ENCODE results near the gene ETV6.

The ETV6 gene

DNA sequence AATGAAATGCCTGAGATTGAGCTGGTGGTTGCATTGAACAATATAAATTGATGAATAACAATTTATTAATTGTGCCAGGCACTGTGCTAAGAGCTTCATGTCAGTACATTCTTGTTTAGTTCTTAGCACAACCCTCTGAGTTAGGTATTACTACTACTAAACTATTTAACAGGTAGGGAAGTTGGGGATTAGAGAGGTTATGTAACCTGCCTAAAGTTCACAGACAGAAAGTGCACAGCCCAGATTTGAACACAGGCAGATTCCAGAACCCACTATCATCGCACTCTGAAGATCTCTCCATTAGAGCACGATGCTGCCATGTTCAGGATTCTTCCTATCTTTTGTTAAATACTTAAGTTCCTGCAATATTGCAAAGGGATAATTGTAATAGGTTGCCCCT is 49.3 kb downstream of the ETV6 start:
- Histone ChIP-seq H3K36me3 (ENCODE audit: control insufficient read depth, low read depth, low read length) (no peaks in the 10 kb centered on the region), H3K27ac (ENCODE audit: low read length) (no peak overlapping the region), H3K4me1 (ENCODE audit: control insufficient read depth, low read depth, low read length) (peaks cover 12% of the 10 kb centered on the region), H3K27me3 (ENCODE audit: control insufficient read depth, insufficient read depth, low read length) (no peaks in the 10 kb centered on the region), H3K4me3 (ENCODE audit: low read length) (no peak overlapping the region), H3K9ac (ENCODE audit: low read length) (no peak overlapping the region), H3K9me3 (ENCODE audit: control insufficient read depth, low read depth, low read length) (no peaks in the 10 kb centered on the region)

DNA sequence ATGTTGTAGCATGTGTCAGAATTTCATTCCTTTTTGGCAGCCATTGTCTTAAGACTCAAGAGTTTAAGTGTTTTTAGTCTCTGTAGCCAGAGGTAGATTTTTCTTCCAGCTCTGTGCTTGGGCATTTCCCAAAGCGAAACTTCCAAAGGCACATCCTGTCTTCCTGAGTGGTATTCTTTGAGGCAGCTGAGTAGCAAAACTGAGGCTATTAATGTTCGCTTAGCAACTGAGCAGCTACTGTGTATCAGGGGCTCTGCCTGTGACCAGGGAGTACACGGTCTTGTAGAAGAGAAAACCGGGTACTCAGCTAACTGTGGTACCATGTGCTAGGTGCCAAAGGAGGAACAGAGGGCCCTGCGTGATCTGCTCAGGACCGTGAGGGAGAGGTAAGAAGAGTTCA is 52.0 kb downstream of the ETV6 start:
- Histone ChIP-seq H3K36me3 (ENCODE audit: control insufficient read depth, low read depth, low read length) (no peaks in the 10 kb centered on the region), H3K4me3 (ENCODE audit: low read length) (no peak overlapping the region), H3K27me3 (ENCODE audit: control insufficient read depth, insufficient read depth, low read length) (no peaks in the 10 kb centered on the region), H3K9me3 (ENCODE audit: control insufficient read depth, low read depth, low read length) (no peaks in the 10 kb centered on the region), H3K27ac (ENCODE audit: low read length) (no peak overlapping the region), H3K9ac (ENCODE audit: low read length) (no peak overlapping the region), H3K4me1 (ENCODE audit: control insufficient read depth, low read depth, low read length) (peaks cover 13% of the 10 kb centered on the region)

DNA sequence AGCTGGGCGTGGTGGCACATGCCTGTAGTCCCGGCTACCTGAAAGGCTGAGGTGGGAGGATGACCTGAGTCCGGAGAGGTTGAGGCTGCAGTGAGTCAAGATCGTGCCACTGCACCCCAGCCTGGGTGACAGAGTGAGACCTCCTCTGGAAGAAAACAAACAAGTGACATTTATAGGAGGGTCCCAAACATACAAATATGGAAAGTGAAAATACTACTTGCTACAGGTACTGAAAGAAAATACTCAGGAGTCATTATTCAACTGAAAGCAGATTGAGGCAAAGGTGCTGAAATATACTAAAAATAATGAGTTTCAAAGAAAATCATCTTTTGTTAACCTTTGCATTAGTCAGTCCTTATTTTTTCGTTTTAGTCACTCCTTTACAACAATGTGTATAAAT is 53.5 kb downstream of the ETV6 start:
- H3K9me3 ChIP-seq (ENCODE audit: control insufficient read depth, low read depth, low read length): no peaks in the 10 kb centered on the region
- no peaks in the 10 kb centered on the region for H3K27me3 ChIP-seq (ENCODE audit: control insufficient read depth, insufficient read depth, low read length)
- H3K4me3 ChIP-seq (ENCODE audit: low read length): no peak overlapping the region
- H3K36me3 ChIP-seq (ENCODE audit: control insufficient read depth, low read depth, low read length): no peaks in the 10 kb centered on the region
- H3K27ac ChIP-seq (ENCODE audit: low read length): no peak overlapping the region
- peaks cover 20% of the 10 kb centered on the region for H3K4me1 ChIP-seq (ENCODE audit: control insufficient read depth, low read depth, low read length)
- H3K9ac ChIP-seq (ENCODE audit: low read length): no peak overlapping the region

DNA sequence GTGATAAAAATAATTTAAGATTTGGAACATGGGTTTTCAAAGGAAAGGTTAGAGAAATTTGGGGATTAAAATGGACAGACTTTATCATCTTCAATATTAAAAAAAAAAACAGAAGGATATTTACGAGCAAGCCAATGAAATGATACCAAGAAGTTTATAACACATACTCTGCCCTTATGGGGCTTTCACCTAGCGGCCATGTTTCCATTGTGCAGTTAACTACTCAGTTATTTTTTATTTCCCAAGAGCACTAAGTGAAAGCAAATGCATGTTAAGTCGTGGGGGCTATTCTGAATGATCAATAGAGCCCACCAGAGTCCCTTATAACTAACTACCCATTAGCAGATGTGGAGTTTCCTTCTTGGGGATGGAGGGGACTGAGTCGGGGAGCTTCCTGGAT is 53.9 kb downstream of the ETV6 start:
- Histone ChIP-seq H3K9ac (ENCODE audit: low read length) (no peak overlapping the region), H3K27ac (ENCODE audit: low read length) (no peak overlapping the region), H3K36me3 (ENCODE audit: control insufficient read depth, low read depth, low read length) (no peaks in the 10 kb centered on the region), H3K4me3 (ENCODE audit: low read length) (no peak overlapping the region), H3K4me1 (ENCODE audit: control insufficient read depth, low read depth, low read length) (peaks cover 20% of the 10 kb centered on the region), H3K9me3 (ENCODE audit: control insufficient read depth, low read depth, low read length) (no peaks in the 10 kb centered on the region), H3K27me3 (ENCODE audit: control insufficient read depth, insufficient read depth, low read length) (no peaks in the 10 kb centered on the region)

DNA sequence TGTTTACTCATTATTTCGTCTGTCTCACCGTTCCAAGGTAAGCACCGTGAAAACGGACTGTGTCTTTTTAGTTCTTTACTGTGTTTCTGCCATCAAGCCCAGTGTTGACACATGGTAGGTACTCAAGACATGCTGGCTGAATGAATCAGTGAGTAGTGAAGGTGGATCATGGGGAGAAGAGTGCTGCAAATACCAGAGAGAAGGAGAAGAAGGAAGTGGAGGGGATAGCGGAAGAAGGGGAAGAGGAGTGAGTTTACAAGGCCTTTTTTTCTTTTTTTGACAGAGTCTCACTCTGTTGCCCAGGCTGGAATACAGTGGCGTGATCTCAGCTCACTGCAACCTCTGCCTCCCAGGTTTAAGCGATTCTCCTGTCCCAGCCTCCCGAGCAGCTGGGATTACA is 54.6 kb downstream of the ETV6 start:
- H3K4me1 ChIP-seq (ENCODE audit: control insufficient read depth, low read depth, low read length): peaks cover 20% of the 10 kb centered on the region
- no peaks in the 10 kb centered on the region for H3K9me3 ChIP-seq (ENCODE audit: control insufficient read depth, low read depth, low read length)
- H3K27me3 ChIP-seq (ENCODE audit: control insufficient read depth, insufficient read depth, low read length): no peaks in the 10 kb centered on the region
- no peaks in the 10 kb centered on the region for H3K36me3 ChIP-seq (ENCODE audit: control insufficient read depth, low read depth, low read length)
- no peak overlapping the region for H3K9ac ChIP-seq (ENCODE audit: low read length)
- H3K27ac ChIP-seq (ENCODE audit: low read length): no peak overlapping the region
- no peak overlapping the region for H3K4me3 ChIP-seq (ENCODE audit: low read length)

DNA sequence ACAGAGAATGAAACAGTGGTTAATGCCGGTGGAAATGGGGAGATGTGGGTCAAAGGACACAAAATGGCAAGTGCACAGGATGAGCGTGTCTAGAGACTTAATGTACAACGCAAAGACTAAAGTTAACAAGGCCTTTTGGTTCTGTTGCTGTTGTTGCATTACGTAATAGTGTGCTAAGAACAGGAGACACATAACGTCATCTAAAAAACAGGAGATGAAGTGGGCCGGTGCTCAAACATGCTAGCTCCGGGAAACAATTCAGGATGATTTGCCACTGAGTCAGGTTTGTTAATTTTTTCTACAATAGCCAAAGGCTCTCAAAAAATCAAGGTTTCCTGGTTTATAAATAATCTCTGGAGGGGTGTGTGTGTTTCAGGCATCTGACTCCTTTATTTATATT is 55.5 kb downstream of the ETV6 start:
- peaks cover 20% of the 10 kb centered on the region for H3K4me1 ChIP-seq (ENCODE audit: control insufficient read depth, low read depth, low read length)
- no peaks in the 10 kb centered on the region for H3K36me3 ChIP-seq (ENCODE audit: control insufficient read depth, low read depth, low read length)
- H3K9ac ChIP-seq (ENCODE audit: low read length): no peak overlapping the region
- H3K4me3 ChIP-seq (ENCODE audit: low read length): no peak overlapping the region
- H3K27me3 ChIP-seq (ENCODE audit: control insufficient read depth, insufficient read depth, low read length): no peaks in the 10 kb centered on the region
- H3K9me3 ChIP-seq (ENCODE audit: control insufficient read depth, low read depth, low read length): no peaks in the 10 kb centered on the region
- H3K27ac ChIP-seq (ENCODE audit: low read length): no peak overlapping the region

DNA sequence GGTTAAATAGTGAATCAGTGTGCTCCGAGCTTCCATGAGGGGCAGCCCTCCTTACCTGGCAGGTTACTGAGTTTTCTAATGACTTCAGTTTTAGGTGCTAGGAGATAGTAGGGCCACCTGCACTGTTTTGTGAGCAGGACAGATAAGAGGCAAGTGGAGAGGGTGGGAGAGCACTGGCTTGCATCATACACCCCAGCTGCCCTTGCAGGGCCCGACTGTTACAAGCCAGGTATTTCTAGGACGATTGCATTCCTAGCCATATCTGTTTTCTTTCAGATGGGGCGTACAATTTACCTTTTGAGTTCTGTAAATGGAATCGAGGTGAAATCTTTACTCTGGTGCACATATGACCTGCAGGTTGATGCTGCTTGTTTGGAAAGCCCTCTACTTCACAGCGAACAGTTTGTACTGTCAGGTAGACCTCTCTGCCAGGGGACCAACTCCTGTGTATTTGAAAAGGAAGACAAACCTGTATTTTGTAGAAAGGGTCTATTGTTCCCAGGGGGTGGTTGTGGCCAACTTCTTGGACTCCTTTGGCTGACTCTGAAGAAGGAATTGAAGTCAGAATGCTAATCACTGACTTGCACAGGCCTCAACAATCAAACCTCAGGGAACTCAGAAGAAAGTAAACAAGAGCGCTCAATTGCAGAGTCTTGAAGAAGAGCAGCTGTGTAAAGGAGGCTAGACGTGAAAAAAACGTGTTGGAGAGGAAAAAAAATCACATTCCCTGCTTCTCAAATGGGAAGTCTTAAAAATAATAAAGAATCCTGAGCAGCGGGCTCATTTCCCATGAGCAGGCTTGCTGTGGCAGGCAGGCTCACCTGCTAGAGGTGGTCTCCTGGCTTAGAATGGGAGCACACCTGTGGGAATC is 57.3 kb downstream of the ETV6 start:
- H3K27me3 ChIP-seq (ENCODE audit: control insufficient read depth, insufficient read depth, low read length): no peaks in the 10 kb centered on the region
- H3K9ac ChIP-seq (ENCODE audit: low read length): no peak overlapping the region
- H3K4me3 ChIP-seq (ENCODE audit: low read length): no peak overlapping the region
- no peaks in the 10 kb centered on the region for H3K9me3 ChIP-seq (ENCODE audit: control insufficient read depth, low read depth, low read length)
- H3K4me1 ChIP-seq (ENCODE audit: control insufficient read depth, low read depth, low read length): peaks cover 10% of the 10 kb centered on the region
- H3K36me3 ChIP-seq (ENCODE audit: control insufficient read depth, low read depth, low read length): no peaks in the 10 kb centered on the region
- peak overlapping the region; percentile 16 for H3K27ac ChIP-seq (ENCODE audit: low read length)

DNA sequence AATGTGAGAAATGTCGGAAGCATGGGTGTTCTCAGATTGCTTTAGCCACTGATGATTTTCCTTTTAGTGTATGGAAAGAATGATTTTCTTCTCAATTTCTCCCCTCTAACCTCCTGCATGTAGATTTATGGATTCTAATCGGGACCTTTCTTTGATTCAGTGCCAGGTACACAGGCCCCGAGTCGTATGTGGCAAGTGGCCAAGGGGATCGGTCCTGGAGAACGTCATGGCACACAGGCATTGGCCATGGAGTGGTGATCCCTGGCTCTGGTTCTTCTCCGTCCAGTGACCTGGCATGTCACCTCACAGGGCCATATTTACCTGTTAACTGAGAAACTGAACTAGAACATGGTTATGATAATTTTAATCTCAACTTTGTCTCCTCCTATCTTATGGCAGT is 58.1 kb downstream of the ETV6 start:
- Histone ChIP-seq H3K36me3 (ENCODE audit: control insufficient read depth, low read depth, low read length) (no peaks in the 10 kb centered on the region), H3K27ac (ENCODE audit: low read length) (no peak overlapping the region), H3K9me3 (ENCODE audit: control insufficient read depth, low read depth, low read length) (no peaks in the 10 kb centered on the region), H3K9ac (ENCODE audit: low read length) (no peak overlapping the region), H3K4me3 (ENCODE audit: low read length) (no peak overlapping the region), H3K27me3 (ENCODE audit: control insufficient read depth, insufficient read depth, low read length) (no peaks in the 10 kb centered on the region), H3K4me1 (ENCODE audit: control insufficient read depth, low read depth, low read length) (peaks cover 8% of the 10 kb centered on the region)

DNA sequence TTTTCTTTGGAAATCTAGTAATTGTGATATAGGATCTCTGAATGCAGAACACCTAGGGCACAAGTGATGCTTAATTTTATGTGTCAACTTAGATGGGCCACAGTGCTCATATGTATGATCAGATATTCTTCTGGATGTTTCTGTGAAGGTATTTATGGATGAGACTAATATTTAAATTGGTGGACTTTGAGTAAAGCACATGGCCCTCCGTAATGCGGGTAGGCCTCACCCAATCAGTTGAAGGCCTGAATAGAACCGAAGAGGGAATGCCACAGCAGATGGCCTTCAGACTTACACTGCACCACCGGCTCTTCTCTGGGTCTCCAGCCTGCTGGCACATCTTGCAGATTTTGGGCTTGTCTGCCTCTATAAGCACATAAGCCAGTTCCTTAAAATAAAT is 60.0 kb downstream of the ETV6 start:
- no peak overlapping the region for H3K27ac ChIP-seq (ENCODE audit: low read length)
- H3K4me3 ChIP-seq (ENCODE audit: low read length): no peak overlapping the region
- peaks cover 8% of the 10 kb centered on the region for H3K4me1 ChIP-seq (ENCODE audit: control insufficient read depth, low read depth, low read length)
- no peaks in the 10 kb centered on the region for H3K36me3 ChIP-seq (ENCODE audit: control insufficient read depth, low read depth, low read length)
- H3K9ac ChIP-seq (ENCODE audit: low read length): no peak overlapping the region
- no peaks in the 10 kb centered on the region for H3K9me3 ChIP-seq (ENCODE audit: control insufficient read depth, low read depth, low read length)
- no peaks in the 10 kb centered on the region for H3K27me3 ChIP-seq (ENCODE audit: control insufficient read depth, insufficient read depth, low read length)

DNA sequence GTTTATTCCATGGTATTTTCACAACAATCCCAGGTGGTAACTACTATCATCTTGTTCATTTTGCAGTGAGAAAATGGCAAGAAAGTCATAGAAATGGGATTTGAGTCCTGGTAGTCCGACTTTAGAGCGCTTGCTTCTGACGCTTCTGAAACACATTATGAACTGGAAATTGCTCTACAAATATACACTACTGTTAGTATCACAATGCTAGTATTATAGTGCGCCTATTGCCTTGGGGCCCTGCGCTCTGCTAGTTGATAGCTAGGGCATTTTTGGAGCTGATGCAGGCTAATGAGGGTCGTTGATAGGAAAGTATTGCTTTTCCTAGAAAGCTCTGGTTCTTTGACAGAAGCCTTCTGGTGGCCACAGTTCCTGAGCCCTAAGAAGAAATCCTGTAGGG is 61.0 kb downstream of the ETV6 start:
- Histone ChIP-seq H3K27ac (ENCODE audit: low read length) (no peak overlapping the region), H3K36me3 (ENCODE audit: control insufficient read depth, low read depth, low read length) (no peaks in the 10 kb centered on the region), H3K27me3 (ENCODE audit: control insufficient read depth, insufficient read depth, low read length) (no peaks in the 10 kb centered on the region), H3K9ac (ENCODE audit: low read length) (no peak overlapping the region), H3K9me3 (ENCODE audit: control insufficient read depth, low read depth, low read length) (no peaks in the 10 kb centered on the region), H3K4me1 (ENCODE audit: control insufficient read depth, low read depth, low read length) (peaks cover 8% of the 10 kb centered on the region), H3K4me3 (ENCODE audit: low read length) (no peak overlapping the region)

DNA sequence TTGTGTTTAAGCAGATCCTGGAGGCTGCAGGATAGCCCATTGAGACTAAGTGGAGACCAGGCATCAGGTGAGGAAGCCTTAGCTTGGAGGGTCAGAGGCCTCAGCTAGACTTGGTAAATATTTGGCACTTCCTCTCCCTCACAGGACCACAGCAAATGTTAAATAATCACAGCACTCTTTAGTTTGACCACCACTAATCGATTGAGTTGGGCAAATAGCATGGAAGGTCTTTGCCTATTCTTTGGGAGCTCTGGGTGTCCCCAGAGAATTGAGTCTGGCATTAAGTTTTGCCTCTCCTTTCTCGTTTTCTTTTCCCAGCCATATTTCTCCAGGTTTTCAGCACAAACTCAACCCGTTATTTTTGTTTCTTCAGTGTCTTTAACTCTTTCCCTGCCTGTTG is 61.4 kb downstream of the ETV6 start:
- no peak overlapping the region for H3K9ac ChIP-seq (ENCODE audit: low read length)
- H3K4me1 ChIP-seq (ENCODE audit: control insufficient read depth, low read depth, low read length): peaks cover 8% of the 10 kb centered on the region
- H3K36me3 ChIP-seq (ENCODE audit: control insufficient read depth, low read depth, low read length): no peaks in the 10 kb centered on the region

DNA sequence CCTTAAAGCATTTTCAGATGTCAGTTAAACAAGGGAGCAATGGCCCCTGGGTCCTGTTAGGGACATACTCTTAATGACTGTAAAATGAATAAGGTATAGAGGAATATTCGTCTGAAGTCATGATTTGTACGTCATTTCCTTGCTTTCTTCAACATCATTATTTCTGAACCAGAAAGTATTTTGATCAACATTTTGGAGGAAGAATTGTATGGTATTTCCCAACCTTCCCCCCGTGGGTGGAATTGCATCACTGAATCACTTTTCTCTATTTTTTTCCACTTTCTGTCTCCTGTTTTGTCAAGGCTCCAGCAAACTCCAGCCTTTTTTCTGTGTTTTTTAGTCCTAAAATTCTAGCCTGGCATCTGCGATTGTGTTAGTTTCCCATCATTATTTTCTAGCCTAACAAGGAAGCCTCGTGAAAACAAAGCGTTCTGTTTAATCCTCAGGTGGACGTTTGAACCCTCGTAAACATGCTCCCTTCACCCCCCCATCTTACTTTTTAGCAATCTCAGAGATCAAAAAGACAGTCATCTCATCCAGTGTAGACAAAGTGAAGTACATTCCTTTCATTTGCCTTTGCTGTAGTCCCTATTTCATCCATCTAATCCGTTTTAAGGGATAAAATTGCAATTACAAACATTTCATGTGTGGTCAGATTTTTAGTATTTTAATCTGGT is 62.3 kb downstream of the ETV6 start:
- Histone ChIP-seq H3K9ac (ENCODE audit: low read length) (no peak overlapping the region), H3K4me3 (ENCODE audit: low read length) (no peak overlapping the region)

More for the DNA sequence above, 61.4 kb downstream of the ETV6 start:
- H3K9me3 ChIP-seq (ENCODE audit: control insufficient read depth, low read depth, low read length): no peaks in the 10 kb centered on the region
- H3K4me3 ChIP-seq (ENCODE audit: low read length): no peak overlapping the region
- H3K27ac ChIP-seq (ENCODE audit: low read length): no peak overlapping the region
- no peaks in the 10 kb centered on the region for H3K27me3 ChIP-seq (ENCODE audit: control insufficient read depth, insufficient read depth, low read length)

More for the DNA sequence above, 62.3 kb downstream of the ETV6 start:
- peaks cover 4% of the 10 kb centered on the region for H3K4me1 ChIP-seq (ENCODE audit: control insufficient read depth, low read depth, low read length)
- H3K27me3 ChIP-seq (ENCODE audit: control insufficient read depth, insufficient read depth, low read length): no peaks in the 10 kb centered on the region
- no peaks in the 10 kb centered on the region for H3K9me3 ChIP-seq (ENCODE audit: control insufficient read depth, low read depth, low read length)
- no peak overlapping the region for H3K27ac ChIP-seq (ENCODE audit: low read length)
- H3K36me3 ChIP-seq (ENCODE audit: control insufficient read depth, low read depth, low read length): no peaks in the 10 kb centered on the region
